Activated naive CD4-positive, alpha-beta T cell treated with Interleukin-2 at 50 U/mL for 16 hours (primary cell): ENCODE results near the gene LRG1.
A peak's percentile ranks its signal among the peaks of the same experiment; 100 is the strongest.

ENCODE experiments used
- DNase-seq: peaks from one replicate; pipeline ENCODE4 v3.0.0-alpha.2; 2020

Gene LRG1

GRCh38 chr19:4539693-4540581 is at the start of gene LRG1:
Gene LRG1, minus strand, starts transcription at chr19:4540036. Its CDS starts 23 bp downstream, at chr19:4540013.
- peak; percentile 11 for DNase-seq

DNA sequence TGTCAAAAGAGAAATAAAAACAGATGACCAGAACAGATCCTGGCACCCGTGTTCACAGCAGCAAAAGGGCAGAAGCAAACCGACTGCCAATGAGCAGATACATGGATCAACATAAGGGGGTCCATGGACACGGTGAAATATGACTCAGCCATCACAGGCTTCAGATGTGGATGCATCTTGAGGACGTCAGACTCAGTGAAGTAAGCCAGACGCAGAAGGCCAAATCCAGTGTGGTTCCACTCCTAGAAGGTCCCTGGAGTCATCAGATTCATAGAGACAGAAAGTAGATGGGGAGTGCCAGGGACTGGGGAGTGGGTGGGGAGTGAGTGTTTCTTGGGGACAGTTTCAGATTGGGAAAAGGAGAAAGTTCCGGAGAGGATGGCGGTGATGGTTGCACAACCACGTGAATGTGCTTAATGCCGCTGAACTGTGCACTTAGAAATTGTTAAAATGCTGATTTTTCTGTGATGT is 48.5 kb upstream of the LRG1 start:
- no peak for DNase-seq

GRCh38 chr19:4587527-4587926 is 47.7 kb upstream of the LRG1 start:
- no peak for DNase-seq

GRCh38 chr19:4586691-4587090 is 46.9 kb upstream of the LRG1 start:
- DNase-seq = no peak

DNA sequence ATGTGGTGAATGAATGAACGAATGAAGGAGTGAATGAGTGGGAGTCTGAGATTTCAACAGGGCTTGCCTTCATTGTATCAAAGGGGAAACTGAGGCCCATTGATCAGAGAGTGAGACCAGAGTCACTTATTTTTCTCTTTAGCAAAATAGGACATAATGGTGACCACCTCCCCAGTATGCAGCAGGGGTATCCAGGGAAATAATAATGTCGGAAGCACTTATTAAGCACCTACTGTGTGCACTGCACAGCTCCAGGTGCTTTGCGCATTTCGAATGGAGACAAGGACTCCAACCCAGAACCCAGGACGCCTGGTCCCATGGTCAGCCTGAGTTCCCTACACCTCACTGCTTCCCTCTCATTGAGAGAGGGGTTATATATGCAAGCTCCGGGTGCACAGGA is 46.4 kb upstream of the LRG1 start:
- DNase-seq = no peak

DNA sequence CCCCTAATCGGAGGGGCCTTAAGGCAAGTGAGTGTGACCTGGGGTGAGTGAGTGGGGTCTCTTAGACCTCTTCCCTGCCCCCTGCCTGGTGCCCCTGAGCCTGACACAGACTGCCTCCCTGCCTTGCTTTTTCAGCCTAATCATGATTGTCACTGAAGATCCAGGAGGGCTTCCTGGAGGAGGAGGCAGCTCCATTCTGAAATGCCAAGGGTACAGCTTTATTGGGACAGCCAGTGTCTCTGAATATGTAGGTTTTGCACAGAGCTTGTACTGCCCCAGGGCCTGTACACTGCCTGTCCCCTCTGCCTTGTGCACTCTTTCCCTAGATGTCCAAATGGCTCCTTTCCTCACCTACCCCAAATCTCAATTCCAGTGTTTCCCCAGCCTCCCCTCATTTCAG is 45.7 kb upstream of the LRG1 start:
- DNase-seq = no peak

DNA sequence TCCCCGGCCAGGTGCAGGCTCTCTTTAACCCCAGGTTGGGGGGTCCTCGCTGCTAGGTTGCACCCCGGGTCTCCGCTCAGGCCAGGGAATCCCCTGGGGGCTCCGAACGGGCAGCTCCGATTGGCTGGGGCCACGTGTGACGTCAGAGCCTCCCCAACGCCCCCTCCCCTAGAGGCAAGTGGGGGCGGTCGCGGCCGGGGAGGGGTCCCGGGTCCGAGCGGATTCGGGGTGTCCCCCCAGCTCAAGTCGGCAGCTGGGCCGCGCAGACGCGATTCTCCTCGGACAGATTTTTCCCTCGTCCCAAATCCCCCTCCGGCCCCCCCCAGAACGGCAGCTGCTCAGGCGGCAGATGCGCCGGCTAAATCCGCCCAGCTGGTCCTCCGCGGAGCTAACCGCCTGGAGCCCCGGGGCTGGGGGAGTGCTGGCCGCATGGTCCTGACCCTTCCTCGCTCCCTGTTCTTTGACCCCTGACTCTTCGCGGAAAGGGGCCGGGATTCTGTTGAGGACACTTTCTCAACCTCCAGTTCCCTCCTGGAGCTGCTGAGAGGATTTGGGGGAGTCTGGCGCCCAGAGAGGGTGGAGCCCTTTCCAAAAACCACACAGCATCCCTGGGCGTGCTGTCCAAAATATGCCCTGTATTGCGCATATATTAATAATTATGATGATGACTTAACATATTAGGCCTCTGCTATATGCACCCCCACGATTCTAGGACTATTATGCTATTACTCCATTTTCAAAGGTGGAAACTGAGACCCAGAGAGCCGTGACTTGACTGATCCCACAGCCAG is 45.0 kb upstream of the LRG1 start:
- no peak for DNase-seq

GRCh38 chr19:4583961-4584669 is 44.3 kb upstream of the LRG1 start:
- peak; percentile 8 for DNase-seq

- no peak for DNase-seq
Measured at GRCh38 chr19:4582980-4583842, 43.4 kb upstream of the LRG1 start.

GRCh38 chr19:4581666-4582553 is 42.1 kb upstream of the LRG1 start:
- DNase-seq = peak; percentile 14

- no peak for DNase-seq
Measured at GRCh38 chr19:4580961-4581665, 41.3 kb upstream of the LRG1 start.

- DNase-seq = no peak
Measured at GRCh38 chr19:4580021-4580901, 40.4 kb upstream of the LRG1 start.

DNA sequence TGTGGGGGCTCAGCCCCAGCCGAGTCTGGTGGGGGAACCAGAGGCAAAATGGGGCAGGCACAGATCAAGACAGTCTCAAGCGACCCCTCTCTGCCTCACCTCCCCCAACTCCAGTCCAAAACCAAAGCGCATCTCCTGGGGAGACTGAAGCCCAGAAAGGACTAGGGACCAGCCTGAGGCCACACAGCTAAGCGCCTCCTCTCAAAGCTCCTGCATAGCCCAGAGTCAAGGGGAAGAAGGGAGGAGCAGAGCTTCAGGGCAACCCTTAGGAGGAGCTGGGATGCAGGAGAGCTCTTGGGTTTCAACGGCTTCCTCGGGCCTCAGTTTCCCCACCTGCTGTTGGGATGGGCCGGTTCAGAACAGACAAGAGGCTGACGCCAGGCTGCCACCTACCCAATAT is 39.6 kb upstream of the LRG1 start:
- DNase-seq = no peak

GRCh38 chr19:4578552-4579248 is 38.9 kb upstream of the LRG1 start:
- no peak for DNase-seq

GRCh38 chr19:4577020-4577782 is 37.4 kb upstream of the LRG1 start:
- no peak for DNase-seq

DNA sequence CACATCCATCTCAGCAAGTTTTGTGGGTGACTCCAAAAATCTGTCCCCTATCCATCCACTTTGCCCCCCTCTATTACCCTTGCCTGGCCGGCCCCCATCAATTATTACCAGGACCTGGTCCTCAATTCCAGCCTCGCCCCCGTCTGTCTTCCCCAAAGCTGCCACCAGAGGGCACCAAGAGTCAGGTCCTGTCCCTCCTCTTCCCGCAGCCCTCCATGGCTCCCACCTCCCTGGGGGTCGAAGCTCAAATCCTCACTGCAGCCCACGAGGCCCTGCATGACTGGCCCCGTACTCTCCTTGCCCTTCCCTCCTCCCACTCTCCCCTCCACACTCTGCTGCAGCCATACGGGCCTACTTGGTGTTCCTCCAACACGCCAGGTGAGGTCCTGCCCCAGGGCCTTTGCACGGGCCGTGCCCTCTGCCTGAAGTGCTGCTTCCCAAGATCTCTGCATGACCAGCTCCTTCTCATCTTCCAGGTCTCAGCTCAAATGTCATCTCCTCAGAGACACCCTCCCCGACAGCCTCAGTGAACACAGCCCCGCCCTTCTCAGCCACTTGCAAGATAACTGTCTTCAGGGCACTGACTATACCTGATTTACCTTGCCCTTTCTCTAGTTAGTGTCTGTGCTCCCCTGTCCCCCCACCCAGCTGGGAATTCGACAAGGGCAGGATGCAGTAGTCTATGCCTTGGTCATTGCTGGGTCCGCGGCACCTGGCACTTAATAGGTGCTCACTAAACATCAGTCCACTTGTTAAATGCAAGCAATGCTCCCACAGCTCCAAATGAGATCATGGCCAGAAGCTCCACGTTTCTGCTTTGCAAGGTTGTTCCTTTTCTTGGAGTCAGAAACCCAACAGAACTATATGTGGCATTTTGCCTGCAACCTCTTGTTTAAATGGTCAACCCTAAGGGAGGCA is 36.4 kb upstream of the LRG1 start:
- peak; percentile 74 for DNase-seq
